ENCODE measurements around the gene NAA38. TPM values are rescaled to one million over a fixed set of nuclear protein-coding genes. Genes with fewer than 3 reads are reported as not detected.
A peak's percentile ranks its signal among the peaks of the same experiment; 100 is the strongest.

Gene NAA38
- total and polyA plus RNA-seq, 10 donors: 51.0 to 185 (median 65.6) TPM

DNA sequence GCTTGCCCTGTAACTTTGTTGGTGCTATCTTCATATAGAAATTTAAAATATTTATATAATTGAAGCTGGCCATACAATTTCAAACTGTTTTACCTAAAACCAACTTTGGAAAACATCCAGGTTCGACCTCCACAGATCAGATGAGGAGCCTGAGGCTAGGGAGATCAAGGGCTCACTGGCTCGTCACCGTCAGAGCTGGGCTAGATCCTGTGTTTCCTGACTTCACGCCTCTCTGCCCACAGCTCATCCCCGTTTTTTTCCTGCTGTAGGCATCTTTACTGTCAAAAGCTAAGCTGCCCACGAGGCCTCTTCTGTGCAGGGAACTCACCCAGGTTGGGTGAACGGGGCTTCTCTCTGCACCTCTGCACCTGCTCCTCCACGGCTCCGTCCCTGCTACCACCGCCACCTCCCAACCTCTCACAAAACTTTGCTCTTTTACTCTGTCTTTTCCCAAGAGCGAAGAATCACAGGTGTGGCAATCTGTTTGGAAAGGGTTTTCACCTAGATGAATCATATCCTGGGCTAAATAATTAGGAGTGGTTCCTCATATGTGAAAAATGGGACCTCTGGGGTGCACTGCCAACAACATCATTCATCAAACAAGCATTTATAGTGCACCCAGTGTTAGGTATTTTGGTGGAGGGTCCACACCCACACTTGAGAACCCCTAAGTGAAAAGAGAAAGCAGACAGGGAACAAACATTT is 48.1 kb downstream of the NAA38 start:
- Histone ChIP-seq H3K36me3 (no peaks in the 10 kb centered on the region), H3K27me3 (replicated peaks in 1 of 7) (peaks cover 0 to 42% (median 0%) of the 10 kb centered on the region in 7 donors), H3K27ac (no peak overlapping the region), H3K4me1 (peaks cover 0 to 7% (median 0%) of the 10 kb centered on the region in 6 donors), H3K9me3 (no peaks in the 10 kb centered on the region), H3K4me3 (no peak overlapping the region)
- DNase-seq: peak; percentile 15
- 70 to 84% (median 76%) methylated on average over 11 of the region's 11 CpGs for WGBS, 5 donors
- intact Hi-C loops (cut with DNase I; ENCODE audit: low total_unique reads): no loop called here
- TF ChIP-seq POLR2AphosphoS5 (IDR thresholded peaks at IDR 0.05) (no peak), POLR2A (IDR thresholded peaks at IDR 0.05) (no peak)
- TF ChIP-seq, protein P1, sequence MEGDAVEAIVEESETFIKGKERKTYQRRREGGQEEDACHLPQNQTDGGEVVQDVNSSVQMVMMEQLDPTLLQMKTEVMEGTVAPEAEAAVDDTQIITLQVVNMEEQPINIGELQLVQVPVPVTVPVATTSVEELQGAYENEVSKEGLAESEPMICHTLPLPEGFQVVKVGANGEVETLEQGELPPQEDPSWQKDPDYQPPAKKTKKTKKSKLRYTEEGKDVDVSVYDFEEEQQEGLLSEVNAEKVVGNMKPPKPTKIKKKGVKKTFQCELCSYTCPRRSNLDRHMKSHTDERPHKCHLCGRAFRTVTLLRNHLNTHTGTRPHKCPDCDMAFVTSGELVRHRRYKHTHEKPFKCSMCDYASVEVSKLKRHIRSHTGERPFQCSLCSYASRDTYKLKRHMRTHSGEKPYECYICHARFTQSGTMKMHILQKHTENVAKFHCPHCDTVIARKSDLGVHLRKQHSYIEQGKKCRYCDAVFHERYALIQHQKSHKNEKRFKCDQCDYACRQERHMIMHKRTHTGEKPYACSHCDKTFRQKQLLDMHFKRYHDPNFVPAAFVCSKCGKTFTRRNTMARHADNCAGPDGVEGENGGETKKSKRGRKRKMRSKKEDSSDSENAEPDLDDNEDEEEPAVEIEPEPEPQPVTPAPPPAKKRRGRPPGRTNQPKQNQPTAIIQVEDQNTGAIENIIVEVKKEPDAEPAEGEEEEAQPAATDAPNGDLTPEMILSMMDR (IDR thresholded peaks at IDR 0.05 in 8 of 11, conservative IDR thresholded peaks at IDR 0.05 in 3 of 11): no peak

GRCh38 chr17:7807206-7807605 is 50.2 kb downstream of the NAA38 start:
- H3K4me3 ChIP-seq: no peak overlapping the region
- H3K27me3 ChIP-seq (replicated peaks in 1 of 7): peaks cover 0 to 50% (median 0%) of the 10 kb centered on the region in 7 donors
- H3K9me3 ChIP-seq: no peaks in the 10 kb centered on the region
- H3K36me3 ChIP-seq: no peaks in the 10 kb centered on the region
- WGBS, 5 donors: 91 to 95% (median 93%) methylated on average over 21 of the region's 21 CpGs
- no peak overlapping the region for H3K27ac ChIP-seq
- DNase-seq: peak; percentile 61
- peaks cover 0 to 7% (median 0%) of the 10 kb centered on the region in 6 donors for H3K4me1 ChIP-seq
- TF ChIP-seq POLR2AphosphoS5 (IDR thresholded peaks at IDR 0.05): no peak
- TF ChIP-seq, protein P1 (IDR thresholded peaks at IDR 0.05 in 8 of 11, conservative IDR thresholded peaks at IDR 0.05 in 3 of 11): no peak
- no peak for TF ChIP-seq POLR2A (IDR thresholded peaks at IDR 0.05)
- intact Hi-C loops (cut with DNase I; ENCODE audit: low total_unique reads): no loop called here

Small RNA genes within 50 kb of the gene (small RNA-seq; reads per million reads assigned to genes)
- gene SCARNA21: 0.29 to 2.5 (median 1.4) reads per million in 4 donors

Other genes starting within 250 kb of the NAA38 start
- gene FXR2, start 242.7 kb downstream of the NAA38 start, total RNA-seq: 10 to 100 TPM; 17.7 to 29.3 (median 26.7) TPM
- 10 to 100 TPM; 18.9 to 26.9 (median 20.4) TPM for gene FXR2, start 242.7 kb downstream of the NAA38 start, polyA plus RNA-seq
- 10 to 100 TPM; 65.1 to 98.6 (median 80.6) TPM for gene SAT2, start 229.7 kb downstream of the NAA38 start, total RNA-seq
- gene SAT2, start 229.7 kb downstream of the NAA38 start, polyA plus RNA-seq: 100 to 1,000 TPM; 116 to 229 (median 191) TPM
- gene SHBG, start 227.4 kb downstream of the NAA38 start, total RNA-seq: 1 to 10 TPM in 2 of 7 donors, under 1 TPM in 3, not detected in 2; 0.49 to 1.9 (median 0.70) TPM
- under 1 TPM; 0.27 to 0.35 (median 0.28) TPM for gene SHBG, start 227.4 kb downstream of the NAA38 start, polyA plus RNA-seq
- 10 to 100 TPM in 1 of 7 donors, 1 to 10 TPM in 6; 3.8 to 10.1 (median 5.1) TPM for gene ATP1B2, start 206.6 kb downstream of the NAA38 start, total RNA-seq
- gene ATP1B2, start 206.6 kb downstream of the NAA38 start, polyA plus RNA-seq: under 1 TPM; 0.26 to 0.56 (median 0.54) TPM
- gene TP53, start 170.1 kb downstream of the NAA38 start, total RNA-seq: 10 to 100 TPM; 37.0 to 83.9 (median 58.5) TPM
- gene TP53, start 170.1 kb downstream of the NAA38 start, polyA plus RNA-seq: 10 to 100 TPM; 33.6 to 48.1 (median 40.1) TPM
- 10 to 100 TPM in 1 of 7 donors, 1 to 10 TPM in 6; 8.5 to 10.6 (median 9.5) TPM for gene WRAP53, start 169.1 kb downstream of the NAA38 start, total RNA-seq
- gene WRAP53, start 169.1 kb downstream of the NAA38 start, polyA plus RNA-seq: 10 to 100 TPM; 13.3 to 21.8 (median 16.4) TPM
- gene EFNB3, start 152.4 kb downstream of the NAA38 start, total RNA-seq: under 1 TPM in 6 of 7 donors, not detected in 1; 0.17 to 0.60 (median 0.29) TPM
- gene EFNB3, start 152.4 kb downstream of the NAA38 start, polyA plus RNA-seq: under 1 TPM; 0.04 to 0.11 (median 0.06) TPM
- 1 to 10 TPM in 1 of 7 donors, under 1 TPM in 5, not detected in 1; 0.13 to 1.1 (median 0.23) TPM for gene DNAH2, start 139.8 kb downstream of the NAA38 start, total RNA-seq
- gene DNAH2, start 139.8 kb downstream of the NAA38 start, polyA plus RNA-seq: under 1 TPM; 0.02 to 0.03 (median 0.02) TPM
- 100 to 1,000 TPM in 1 of 7 donors, 10 to 100 TPM in 6; 22.3 to 110 (median 60.8) TPM for gene KDM6B, start 23.3 kb downstream of the NAA38 start, total RNA-seq
- gene KDM6B, start 23.3 kb downstream of the NAA38 start, polyA plus RNA-seq: 10 to 100 TPM in 1 of 3 donors, 1 to 10 TPM in 2; 2.9 to 11.7 (median 4.0) TPM
- gene TMEM88, start 2.5 kb downstream of the NAA38 start, total RNA-seq: 10 to 100 TPM in 5 of 7 donors, 1 to 10 TPM in 2; 5.2 to 31.8 (median 18.0) TPM
- gene TMEM88, start 2.5 kb downstream of the NAA38 start, polyA plus RNA-seq: 10 to 100 TPM in 1 of 3 donors, 1 to 10 TPM in 2; 5.5 to 26.2 (median 9.5) TPM
- 10 to 100 TPM in 1 of 7 donors, 1 to 10 TPM in 6; 4.1 to 13.2 (median 5.9) TPM for gene CYB5D1, start 444 bp upstream of the NAA38 start, total RNA-seq
- gene CYB5D1, start 444 bp upstream of the NAA38 start, polyA plus RNA-seq: 1 to 10 TPM; 2.1 to 3.8 (median 2.9) TPM
- 100 to 1,000 TPM in 2 of 7 donors, 10 to 100 TPM in 5; 60.9 to 117 (median 83.6) TPM for gene CHD3, start 31.2 kb upstream of the NAA38 start, total RNA-seq
- gene CHD3, start 31.2 kb upstream of the NAA38 start, polyA plus RNA-seq: 10 to 100 TPM; 37.0 to 84.3 (median 71.8) TPM
- 10 to 100 TPM in 1 of 7 donors, 1 to 10 TPM in 6; 2.5 to 20.7 (median 3.4) TPM for gene RNF227, start 58.7 kb upstream of the NAA38 start, total RNA-seq
- 1 to 10 TPM; 2.4 to 4.0 (median 3.8) TPM for gene RNF227, start 58.7 kb upstream of the NAA38 start, polyA plus RNA-seq
- 1 to 10 TPM; 1.1 to 6.3 (median 4.2) TPM for gene KCNAB3, start 72.3 kb upstream of the NAA38 start, total RNA-seq
- 1 to 10 TPM; 2.3 to 5.6 (median 2.9) TPM for gene KCNAB3, start 72.3 kb upstream of the NAA38 start, polyA plus RNA-seq
- 100 to 1,000 TPM in 3 of 7 donors, 10 to 100 TPM in 4; 71.1 to 120 (median 98.9) TPM for gene TRAPPC1, start 74.4 kb upstream of the NAA38 start, total RNA-seq
- 100 to 1,000 TPM; 128 to 172 (median 135) TPM for gene TRAPPC1, start 74.4 kb upstream of the NAA38 start, polyA plus RNA-seq
- 10 to 100 TPM; 22.6 to 27.0 (median 25.2) TPM for gene CNTROB, start 74.6 kb upstream of the NAA38 start, total RNA-seq
- 10 to 100 TPM; 19.6 to 27.1 (median 24.2) TPM for gene CNTROB, start 74.6 kb upstream of the NAA38 start, polyA plus RNA-seq
- under 1 TPM in 2 of 7 donors, not detected in 5; 0.07 to 0.43 TPM for gene GUCY2D, start 145.1 kb upstream of the NAA38 start, total RNA-seq
- gene GUCY2D, start 145.1 kb upstream of the NAA38 start, polyA plus RNA-seq: under 1 TPM in 1 of 3 donors, not detected in 2; 0.03 TPM
- gene ALOX15B, start 181.5 kb upstream of the NAA38 start, total RNA-seq: 1 to 10 TPM in 5 of 7 donors, under 1 TPM in 2; 0.13 to 6.2 (median 2.8) TPM
- 1 to 10 TPM; 1.0 to 7.8 (median 2.7) TPM for gene ALOX15B, start 181.5 kb upstream of the NAA38 start, polyA plus RNA-seq
- gene ALOX12B, start 230.2 kb upstream of the NAA38 start, total RNA-seq: 1 to 10 TPM in 2 of 7 donors, under 1 TPM in 1, not detected in 4; 0.47 to 1.3 (median 1.0) TPM
- under 1 TPM; 0.80 to 0.89 (median 0.83) TPM for gene ALOX12B, start 230.2 kb upstream of the NAA38 start, polyA plus RNA-seq